Measurements from ENCODE around the gene SNCAIP. TPM values are rescaled to one million over a fixed set of nuclear protein-coding genes. Genes with fewer than 3 reads are reported as not detected.

Gene SNCAIP
- total RNA-seq, 1 donor from 2014 or later, result 1.8 TPM

GRCh38 chr5:122363623-122364022 is 51.6 kb downstream of the SNCAIP start:
- TF ChIP-seq, protein P1, sequence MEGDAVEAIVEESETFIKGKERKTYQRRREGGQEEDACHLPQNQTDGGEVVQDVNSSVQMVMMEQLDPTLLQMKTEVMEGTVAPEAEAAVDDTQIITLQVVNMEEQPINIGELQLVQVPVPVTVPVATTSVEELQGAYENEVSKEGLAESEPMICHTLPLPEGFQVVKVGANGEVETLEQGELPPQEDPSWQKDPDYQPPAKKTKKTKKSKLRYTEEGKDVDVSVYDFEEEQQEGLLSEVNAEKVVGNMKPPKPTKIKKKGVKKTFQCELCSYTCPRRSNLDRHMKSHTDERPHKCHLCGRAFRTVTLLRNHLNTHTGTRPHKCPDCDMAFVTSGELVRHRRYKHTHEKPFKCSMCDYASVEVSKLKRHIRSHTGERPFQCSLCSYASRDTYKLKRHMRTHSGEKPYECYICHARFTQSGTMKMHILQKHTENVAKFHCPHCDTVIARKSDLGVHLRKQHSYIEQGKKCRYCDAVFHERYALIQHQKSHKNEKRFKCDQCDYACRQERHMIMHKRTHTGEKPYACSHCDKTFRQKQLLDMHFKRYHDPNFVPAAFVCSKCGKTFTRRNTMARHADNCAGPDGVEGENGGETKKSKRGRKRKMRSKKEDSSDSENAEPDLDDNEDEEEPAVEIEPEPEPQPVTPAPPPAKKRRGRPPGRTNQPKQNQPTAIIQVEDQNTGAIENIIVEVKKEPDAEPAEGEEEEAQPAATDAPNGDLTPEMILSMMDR (conservative IDR thresholded peaks at IDR 0.05; ENCODE audit: low read depth, low read length), result no peak
- DNase-seq (ENCODE audit: low read depth), result no peak
- no peak overlapping the region for H3K4me3 ChIP-seq (ENCODE audit: low read depth, low read length)

- no peak for DNase-seq (ENCODE audit: low read depth)
- TF ChIP-seq, protein P1 (conservative IDR thresholded peaks at IDR 0.05; ENCODE audit: low read depth, low read length), result no peak
- no peak overlapping the region for H3K4me3 ChIP-seq (ENCODE audit: low read depth, low read length)
These were observed 54.5 kb downstream of the SNCAIP start for GRCh38 chr5:122366501-122366900.

GRCh38 chr5:122367456-122367855 is 55.4 kb downstream of the SNCAIP start:
- no peak for DNase-seq (ENCODE audit: low read depth)
- TF ChIP-seq, protein P1 (conservative IDR thresholded peaks at IDR 0.05; ENCODE audit: low read depth, low read length), result no peak
- H3K4me3 ChIP-seq (ENCODE audit: low read depth, low read length), result no peak overlapping the region

- TF ChIP-seq, protein P1 (conservative IDR thresholded peaks at IDR 0.05; ENCODE audit: low read depth, low read length), result no peak
- DNase-seq (ENCODE audit: low read depth), result no peak
- H3K4me3 ChIP-seq (ENCODE audit: low read depth, low read length), result no peak overlapping the region
These were observed 56.6 kb downstream of the SNCAIP start for GRCh38 chr5:122368510-122369251.

DNA sequence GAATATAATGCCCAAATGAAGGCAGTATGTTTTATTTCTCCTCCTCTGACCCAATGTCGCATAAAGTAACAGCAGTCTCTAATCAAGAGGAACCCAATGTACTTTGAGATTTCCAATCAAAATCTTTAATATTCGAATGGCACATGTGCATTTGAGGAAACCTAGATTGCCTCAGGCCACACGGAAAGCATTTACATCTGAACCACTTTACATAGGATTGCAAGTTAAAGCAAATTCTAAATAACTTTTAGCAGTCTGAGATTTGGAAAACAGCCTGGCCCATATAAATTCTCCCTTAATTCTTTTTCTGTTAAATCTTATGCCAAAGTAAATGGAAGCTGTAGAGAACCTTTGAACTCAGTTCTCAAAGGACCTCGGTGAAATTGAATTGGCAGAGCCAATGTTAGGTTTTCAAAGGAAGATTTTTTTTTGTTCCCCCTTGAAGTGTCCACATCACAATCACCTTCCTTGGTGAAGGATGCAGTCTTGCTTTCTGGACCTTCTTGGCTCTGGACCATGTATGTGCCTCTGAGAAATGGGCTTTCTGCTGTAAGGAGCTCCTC is 57.3 kb downstream of the SNCAIP start:
- DNase-seq (ENCODE audit: low read depth), result no peak
- H3K4me3 ChIP-seq (ENCODE audit: low read depth, low read length), result no peak overlapping the region
- TF ChIP-seq, protein P1 (conservative IDR thresholded peaks at IDR 0.05; ENCODE audit: low read depth, low read length), result no peak

GRCh38 chr5:122371511-122372151 is 59.6 kb downstream of the SNCAIP start:
- no peak overlapping the region for H3K4me3 ChIP-seq (ENCODE audit: low read depth, low read length)
- TF ChIP-seq, protein P1 (conservative IDR thresholded peaks at IDR 0.05; ENCODE audit: low read depth, low read length), result no peak
- no peak for DNase-seq (ENCODE audit: low read depth)

All from epithelial cell of proximal tubule (primary cell).